ENCODE results near the gene DNAJC3. TPM values are rescaled to one million over a fixed set of nuclear protein-coding genes. Genes with fewer than 3 reads are reported as not detected.

The DNAJC3 gene
- total and polyA plus RNA-seq, 2 experiments from 2014 or later: 19.5 to 27.5 TPM

DNA sequence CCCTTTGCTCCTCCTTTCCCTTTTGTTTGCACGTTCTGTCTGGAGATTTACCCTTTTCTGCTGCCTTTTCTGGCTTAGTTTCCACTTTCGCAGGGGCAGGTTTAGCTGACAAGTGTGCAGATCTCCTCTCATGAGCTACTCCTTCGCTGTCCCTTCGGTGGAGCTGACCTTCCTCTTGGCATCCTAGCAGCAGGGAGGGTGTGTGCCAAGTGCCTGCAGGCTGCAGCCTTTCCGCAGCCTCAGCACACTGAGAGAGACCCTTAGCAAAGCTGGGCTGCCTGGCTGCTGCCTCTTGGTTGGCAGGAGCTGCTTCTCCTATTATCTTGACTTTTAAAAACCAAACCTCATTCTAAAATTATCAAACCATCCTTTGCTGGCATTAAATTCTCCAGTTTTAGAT is 132.5 kb downstream of the DNAJC3 start (continued):
- TF ChIP-seq, protein P1, sequence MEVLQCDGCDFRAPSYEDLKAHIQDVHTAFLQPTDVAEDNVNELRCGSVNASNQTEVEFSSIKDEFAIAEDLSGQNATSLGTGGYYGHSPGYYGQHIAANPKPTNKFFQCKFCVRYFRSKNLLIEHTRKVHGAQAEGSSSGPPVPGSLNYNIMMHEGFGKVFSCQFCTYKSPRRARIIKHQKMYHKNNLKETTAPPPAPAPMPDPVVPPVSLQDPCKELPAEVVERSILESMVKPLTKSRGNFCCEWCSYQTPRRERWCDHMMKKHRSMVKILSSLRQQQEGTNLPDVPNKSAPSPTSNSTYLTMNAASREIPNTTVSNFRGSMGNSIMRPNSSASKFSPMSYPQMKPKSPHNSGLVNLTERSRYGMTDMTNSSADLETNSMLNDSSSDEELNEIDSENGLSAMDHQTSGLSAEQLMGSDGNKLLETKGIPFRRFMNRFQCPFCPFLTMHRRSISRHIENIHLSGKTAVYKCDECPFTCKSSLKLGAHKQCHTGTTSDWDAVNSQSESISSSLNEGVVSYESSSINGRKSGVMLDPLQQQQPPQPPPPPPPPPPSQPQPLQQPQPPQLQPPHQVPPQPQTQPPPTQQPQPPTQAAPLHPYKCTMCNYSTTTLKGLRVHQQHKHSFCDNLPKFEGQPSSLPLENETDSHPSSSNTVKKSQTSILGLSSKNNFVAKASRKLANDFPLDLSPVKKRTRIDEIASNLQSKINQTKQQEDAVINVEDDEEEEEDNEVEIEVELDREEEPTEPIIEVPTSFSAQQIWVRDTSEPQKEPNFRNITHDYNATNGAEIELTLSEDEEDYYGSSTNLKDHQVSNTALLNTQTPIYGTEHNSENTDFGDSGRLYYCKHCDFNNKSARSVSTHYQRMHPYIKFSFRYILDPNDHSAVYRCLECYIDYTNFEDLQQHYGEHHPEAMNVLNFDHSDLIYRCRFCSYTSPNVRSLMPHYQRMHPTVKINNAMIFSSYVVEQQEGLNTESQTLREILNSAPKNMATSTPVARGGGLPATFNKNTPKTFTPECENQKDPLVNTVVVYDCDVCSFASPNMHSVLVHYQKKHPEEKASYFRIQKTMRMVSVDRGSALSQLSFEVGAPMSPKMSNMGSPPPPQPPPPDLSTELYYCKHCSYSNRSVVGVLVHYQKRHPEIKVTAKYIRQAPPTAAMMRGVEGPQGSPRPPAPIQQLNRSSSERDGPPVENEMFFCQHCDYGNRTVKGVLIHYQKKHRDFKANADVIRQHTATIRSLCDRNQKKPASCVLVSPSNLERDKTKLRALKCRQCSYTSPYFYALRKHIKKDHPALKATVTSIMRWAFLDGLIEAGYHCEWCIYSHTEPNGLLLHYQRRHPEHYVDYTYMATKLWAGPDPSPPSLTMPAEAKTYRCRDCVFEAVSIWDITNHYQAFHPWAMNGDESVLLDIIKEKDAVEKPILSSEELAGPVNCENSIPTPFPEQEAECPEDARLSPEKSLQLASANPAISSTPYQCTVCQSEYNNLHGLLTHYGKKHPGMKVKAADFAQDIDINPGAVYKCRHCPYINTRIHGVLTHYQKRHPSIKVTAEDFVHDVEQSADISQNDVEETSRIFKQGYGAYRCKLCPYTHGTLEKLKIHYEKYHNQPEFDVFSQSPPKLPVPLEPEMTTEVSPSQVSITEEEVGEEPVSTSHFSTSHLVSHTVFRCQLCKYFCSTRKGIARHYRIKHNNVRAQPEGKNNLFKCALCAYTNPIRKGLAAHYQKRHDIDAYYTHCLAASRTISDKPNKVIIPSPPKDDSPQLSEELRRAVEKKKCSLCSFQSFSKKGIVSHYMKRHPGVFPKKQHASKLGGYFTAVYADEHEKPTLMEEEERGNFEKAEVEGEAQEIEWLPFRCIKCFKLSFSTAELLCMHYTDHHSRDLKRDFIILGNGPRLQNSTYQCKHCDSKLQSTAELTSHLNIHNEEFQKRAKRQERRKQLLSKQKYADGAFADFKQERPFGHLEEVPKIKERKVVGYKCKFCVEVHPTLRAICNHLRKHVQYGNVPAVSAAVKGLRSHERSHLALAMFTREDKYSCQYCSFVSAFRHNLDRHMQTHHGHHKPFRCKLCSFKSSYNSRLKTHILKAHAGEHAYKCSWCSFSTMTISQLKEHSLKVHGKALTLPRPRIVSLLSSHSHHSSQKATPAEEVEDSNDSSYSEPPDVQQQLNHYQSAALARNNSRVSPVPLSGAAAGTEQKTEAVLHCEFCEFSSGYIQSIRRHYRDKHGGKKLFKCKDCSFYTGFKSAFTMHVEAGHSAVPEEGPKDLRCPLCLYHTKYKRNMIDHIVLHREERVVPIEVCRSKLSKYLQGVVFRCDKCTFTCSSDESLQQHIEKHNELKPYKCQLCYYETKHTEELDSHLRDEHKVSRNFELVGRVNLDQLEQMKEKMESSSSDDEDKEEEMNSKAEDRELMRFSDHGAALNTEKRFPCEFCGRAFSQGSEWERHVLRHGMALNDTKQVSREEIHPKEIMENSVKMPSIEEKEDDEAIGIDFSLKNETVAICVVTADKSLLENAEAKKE (CRISPR knock-in tag; IDR thresholded peaks at IDR 0.05): no peak
- TF ChIP-seq, protein P2, sequence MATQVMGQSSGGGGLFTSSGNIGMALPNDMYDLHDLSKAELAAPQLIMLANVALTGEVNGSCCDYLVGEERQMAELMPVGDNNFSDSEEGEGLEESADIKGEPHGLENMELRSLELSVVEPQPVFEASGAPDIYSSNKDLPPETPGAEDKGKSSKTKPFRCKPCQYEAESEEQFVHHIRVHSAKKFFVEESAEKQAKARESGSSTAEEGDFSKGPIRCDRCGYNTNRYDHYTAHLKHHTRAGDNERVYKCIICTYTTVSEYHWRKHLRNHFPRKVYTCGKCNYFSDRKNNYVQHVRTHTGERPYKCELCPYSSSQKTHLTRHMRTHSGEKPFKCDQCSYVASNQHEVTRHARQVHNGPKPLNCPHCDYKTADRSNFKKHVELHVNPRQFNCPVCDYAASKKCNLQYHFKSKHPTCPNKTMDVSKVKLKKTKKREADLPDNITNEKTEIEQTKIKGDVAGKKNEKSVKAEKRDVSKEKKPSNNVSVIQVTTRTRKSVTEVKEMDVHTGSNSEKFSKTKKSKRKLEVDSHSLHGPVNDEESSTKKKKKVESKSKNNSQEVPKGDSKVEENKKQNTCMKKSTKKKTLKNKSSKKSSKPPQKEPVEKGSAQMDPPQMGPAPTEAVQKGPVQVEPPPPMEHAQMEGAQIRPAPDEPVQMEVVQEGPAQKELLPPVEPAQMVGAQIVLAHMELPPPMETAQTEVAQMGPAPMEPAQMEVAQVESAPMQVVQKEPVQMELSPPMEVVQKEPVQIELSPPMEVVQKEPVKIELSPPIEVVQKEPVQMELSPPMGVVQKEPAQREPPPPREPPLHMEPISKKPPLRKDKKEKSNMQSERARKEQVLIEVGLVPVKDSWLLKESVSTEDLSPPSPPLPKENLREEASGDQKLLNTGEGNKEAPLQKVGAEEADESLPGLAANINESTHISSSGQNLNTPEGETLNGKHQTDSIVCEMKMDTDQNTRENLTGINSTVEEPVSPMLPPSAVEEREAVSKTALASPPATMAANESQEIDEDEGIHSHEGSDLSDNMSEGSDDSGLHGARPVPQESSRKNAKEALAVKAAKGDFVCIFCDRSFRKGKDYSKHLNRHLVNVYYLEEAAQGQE (IDR thresholded peaks at IDR 0.05; ENCODE audit: unreplicated experiment): no peak
- no peak for TF ChIP-seq NANOG (IDR thresholded peaks at IDR 0.05; ENCODE audit: borderline replicate concordance)
- TF ChIP-seq EZH2phosphoT487 (IDR thresholded peaks at IDR 0.05; ENCODE audit: unreplicated experiment): no peak

DNA sequence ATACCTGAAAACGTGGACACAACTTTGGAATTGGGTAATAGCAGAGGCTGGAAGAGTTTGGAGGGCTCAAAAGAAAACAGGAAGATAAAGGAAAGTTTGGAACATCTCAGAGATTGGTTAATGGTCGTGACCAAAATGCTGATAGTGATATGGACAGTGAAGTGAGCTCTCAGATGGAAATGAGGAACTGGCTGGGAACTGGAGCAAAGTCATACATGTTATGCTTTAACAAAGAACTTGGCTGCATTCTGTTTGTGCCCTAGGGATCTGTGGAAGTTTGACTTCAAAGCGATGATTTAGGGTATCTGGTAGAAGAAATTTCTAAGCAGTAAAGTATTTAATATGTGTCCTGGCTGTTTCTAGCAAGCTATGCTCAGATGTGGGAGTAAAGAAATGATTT is 136.2 kb downstream of the DNAJC3 start:
- no peaks in the 10 kb centered on the region for H4K20me1 ChIP-seq (replicated peaks; ENCODE audit: insufficient read depth)
- no peak overlapping the region for H2AFZ ChIP-seq
- no peak overlapping the region for H3K27ac Mint-ChIP-seq
- H3K4me3 Mint-ChIP-seq: no peak overlapping the region
- H3K27me3 Mint-ChIP-seq (ENCODE audit: insufficient read depth, low read depth, poor library complexity): no peaks in the 10 kb centered on the region
- H3K4me2 ChIP-seq: no peak overlapping the region
- no peaks in the 10 kb centered on the region for H3K79me2 ChIP-seq (replicated peaks; ENCODE audit: insufficient read depth)
- H3K4me1 ChIP-seq (ENCODE audit: insufficient read depth): no peaks in the 10 kb centered on the region
- H3K36me3 ChIP-seq (ENCODE audit: insufficient read depth): no peaks in the 10 kb centered on the region; the same call in none of the 2 replicates
- H3K4me1 Mint-ChIP-seq: no peaks in the 10 kb centered on the region
- DNase-seq (ENCODE audit: low spot score): no peak
- H3K9me3 Mint-ChIP-seq: peaks cover 8% of the 10 kb centered on the region; the same call in 2 of the 3 replicates
- H3K36me3 Mint-ChIP-seq (ENCODE audit: low read depth): peaks cover 32% of the 10 kb centered on the region
- 0 out of 2 replicates have a peak, but pooled peaks cover 4% of the 10 kb centered on the region for H3K9me2 ChIP-seq (ENCODE audit: insufficient read depth)
- no peaks in the 10 kb centered on the region for H3K27me3 ChIP-seq (ENCODE audit: insufficient read depth)
- H3K4me3 ChIP-seq: no peak overlapping the region
- no peak for ATAC-seq
- no peaks in the 10 kb centered on the region for H3F3A ChIP-seq (replicated peaks; ENCODE audit: low read depth)
- H3K27ac ChIP-seq (ENCODE audit: low read depth): no peak overlapping the region
- TF ChIP-seq STAT1 (IDR thresholded peaks at IDR 0.05; ENCODE audit: unreplicated experiment) (no peak), ZNF331 (CRISPR knock-in tag; IDR thresholded peaks at IDR 0.05; ENCODE audit: low read depth) (no peak), JUNB (IDR thresholded peaks at IDR 0.05; ENCODE audit: unreplicated experiment) (no peak), ZNF114 (CRISPR knock-in tag; IDR thresholded peaks at IDR 0.05) (no peak), EZH2phosphoT487 (IDR thresholded peaks at IDR 0.05; ENCODE audit: unreplicated experiment) (no peak)
- TF ChIP-seq, protein P3, sequence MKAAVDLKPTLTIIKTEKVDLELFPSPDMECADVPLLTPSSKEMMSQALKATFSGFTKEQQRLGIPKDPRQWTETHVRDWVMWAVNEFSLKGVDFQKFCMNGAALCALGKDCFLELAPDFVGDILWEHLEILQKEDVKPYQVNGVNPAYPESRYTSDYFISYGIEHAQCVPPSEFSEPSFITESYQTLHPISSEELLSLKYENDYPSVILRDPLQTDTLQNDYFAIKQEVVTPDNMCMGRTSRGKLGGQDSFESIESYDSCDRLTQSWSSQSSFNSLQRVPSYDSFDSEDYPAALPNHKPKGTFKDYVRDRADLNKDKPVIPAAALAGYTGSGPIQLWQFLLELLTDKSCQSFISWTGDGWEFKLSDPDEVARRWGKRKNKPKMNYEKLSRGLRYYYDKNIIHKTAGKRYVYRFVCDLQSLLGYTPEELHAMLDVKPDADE (IDR thresholded peaks at IDR 0.05): no peak
- TF ChIP-seq, protein P2 (IDR thresholded peaks at IDR 0.05; ENCODE audit: unreplicated experiment): no peak

All from GM23338 (cell line).